ENCODE data around the gene LPP. TPM values are rescaled to one million over a fixed set of nuclear protein-coding genes. Genes with fewer than 3 reads are reported as not detected.
A peak's percentile ranks its signal among the peaks of the same experiment; 100 is the strongest.

LPP gene
- total and polyA plus RNA-seq, 2 donors (not counting 1 experiment from before 2014, with no cell fraction given) = 7.6 to 81.7 TPM

- intact Hi-C loops (cut with micrococcal nuclease) = loop anchor here (2.0 to 5.0 kb wide), 2 partner anchors 15 to 567 kb away; no protein-coding TSS in a partner anchor
- Mint-ChIP-seq H3K27me3 (no peaks in the 10 kb centered on the region), H3K9me3 (ENCODE audit: insufficient read depth) (no peaks in the 10 kb centered on the region), H3K4me1 (peaks cover 33% of the 10 kb centered on the region), H3K4me3 (peak overlapping the region; percentile 78), H3K27ac (peak overlapping the region; percentile 46)
- WGBS (ENCODE audit: insufficient coverage) = 80% methylated on average over 2 of the region's 6 CpGs
- no peaks in the 10 kb centered on the region for H3K27me3 ChIP-seq (replicated peaks in 1 of 4; ENCODE audit: control extremely low read depth in 1 of 4, control insufficient read depth in 3 of 4, insufficient read depth in 4 of 4, low read length in 3 of 4)
- peak overlapping the region; percentile 16 for H3K9ac ChIP-seq (ENCODE audit: low read length)
- peaks cover 5% of the 10 kb centered on the region for H3K79me2 ChIP-seq (ENCODE audit: control insufficient read depth, insufficient read depth, low read length)
- H3K36me3 ChIP-seq (replicated peaks in 1 of 2; ENCODE audit: control extremely low read depth in 1 of 2, control insufficient read depth in 1 of 2, extremely low read depth in 1 of 2, insufficient read depth in 2 of 2, low read length in 1 of 2) = no peaks in the 10 kb centered on the region
- peak overlapping the region; percentile 36 for H3K4me2 ChIP-seq (replicated peaks; ENCODE audit: low read depth, low read length, poor library complexity, severe bottlenecking)
- peak; percentile 39 for DNase-seq
- peak; percentile 51 for ATAC-seq (ENCODE audit: low read depth)
- no peaks in the 10 kb centered on the region for H4K20me1 ChIP-seq (ENCODE audit: control insufficient read depth, insufficient read depth, low read length, poor library complexity, severe bottlenecking)
- peaks cover 18 to 19% of the 10 kb centered on the region in 2 donors for H3K4me1 ChIP-seq (ENCODE audit: control insufficient read depth in 2 of 2, insufficient read depth in 2 of 2, low read length in 2 of 2)
- POLR2A ChIA-PET = interaction anchor here (0.7 kb wide), 2 partner anchors 178 to 258 kb away, joined by 4 to 5 read pairs; no protein-coding TSS in a partner anchor
- H3K9me3 ChIP-seq (ENCODE audit: control extremely low read depth in 1 of 3, control insufficient read depth in 2 of 3, insufficient read depth in 1 of 3, low read length in 2 of 3) = no peaks in the 10 kb centered on the region
- TF ChIP-seq EZH2 (IDR thresholded peaks at IDR 0.05; ENCODE audit: borderline replicate concordance, insufficient read depth, low read depth, low read length, poor library complexity, severe bottlenecking) (no peak), CTCF (IDR thresholded peaks at IDR 0.05) (no peak)
- peak overlapping the region; percentile 6 for H2AFZ ChIP-seq (ENCODE audit: insufficient read depth, low read depth, low read length, poor library complexity, severe bottlenecking)
- peak overlapping the region in 1 of 2 donors; percentile 42 for H3K27ac ChIP-seq (ENCODE audit: low read length in 2 of 2)
- H3K4me3 ChIP-seq (ENCODE audit: control extremely low read depth in 1 of 5, extremely low read depth in 1 of 5, insufficient read depth in 1 of 5, low read depth in 2 of 5, low read length in 4 of 5) = peak overlapping the region in 2 of 5 experiments; percentile 1 to 11
- CTCF ChIA-PET = interaction anchor here (0.7 kb wide), 1 partner anchor 91 kb away, joined by 3 read pairs; no protein-coding TSS in a partner anchor
Measured at GRCh38 chr3:188309437-188310269, 155.7 kb downstream of the LPP start.
